K562 (cell line): ENCODE results near the gene CAMK2D. TPM values are rescaled to one million over a fixed set of nuclear protein-coding genes. Genes with fewer than 3 reads are reported as not detected.

Source experiments
- ATAC-seq: fragments of 200-7000 bp; cut with Tn5 transposase; 3 replicates; pipeline ENCODE4 v1.9.1; 2020; ENCODE audit warnings: moderate library complexity
- BruUV-seq: library from RNA; stranded (reverse); fragments of 400-500 nt; replicated peaks from 2 replicates; lab custom pipeline; 2021; lab: Mats Ljungman, UMichigan
- CTCF ChIA-PET: fragments of 300-600 bp; formaldehyde crosslinking; extraction: SDS; loops from one replicate; lab custom pipeline; 2021; ENCODE audit warnings: low intra/inter-chr PET ratio; lab: Yijun Ruan, JAX
- POLR2A ChIA-PET: fragments of 300-600, 350-650 bp; sonication (Branson Sonifier 250); formaldehyde crosslinking; extraction: SDS; loops from one replicate; lab custom pipeline; 2021; ENCODE audit warnings: antibody characterized with exemption, inconsistent platforms; lab: Yijun Ruan, JAX
- DNase-seq, 4 experiments: peaks; one replicate each; pipeline versions ENCODE4 v3.0.0 to v3.0.0-alpha.2; 2011 to 2018; ENCODE audit warnings: low spot score in 3 of 4, mixed read lengths in 3 of 4; ENCODE audit errors: extremely low read depth in 1 of 4
- FAIRE-seq: peaks from 2 replicates; lab custom pipeline; 2011; peaks lifted over from hg19 to GRCh38; lab: Jason Lieb, UNC
- H2AFZ ChIP-seq: 2 replicates; pipeline ENCODE4 v1.6.0; 2011; ENCODE audit warnings: low read depth, low read length, control low read depth, inconsistent platforms
- H3K27ac ChIP-seq: fragments of 200-600 bp; 3 replicates; pipeline ENCODE4 v1.8.0; 2011; ENCODE audit warnings: low read depth, mild to moderate bottlenecking, control low read depth, inconsistent platforms, low read length, moderate library complexity, mixed read lengths; ENCODE audit errors: extremely low read depth
- H3K27me3 ChIP-seq, 2 experiments: fragments of 300-600 bp in 1 of 2; 2 replicates in 1 of 2; 3 replicates in 1 of 2; pipeline versions ENCODE4 v1.6.0 to v1.8.0; 2011; ENCODE audit warnings: inconsistent platforms in 2 of 2, low read length in 2 of 2, mild to moderate bottlenecking in 1 of 2, mixed read lengths in 1 of 2, moderate library complexity in 1 of 2; ENCODE audit not compliant: control insufficient read depth in 2 of 2, insufficient read depth in 2 of 2
- H3K36me3 ChIP-seq: fragments of 300-600 bp; 3 replicates; pipeline ENCODE4 v1.8.0; 2011; ENCODE audit warnings: mild to moderate bottlenecking, low read length, inconsistent platforms; ENCODE audit not compliant: control insufficient read depth, insufficient read depth
- H3K4me1 ChIP-seq, 2 experiments: fragments of 200-600 bp in 1 of 2; replicated peaks in 1 of 2; 2 replicates in 1 of 2; 3 replicates in 1 of 2; pipeline versions ENCODE4 v1.5.1 to v1.8.0; 2011; ENCODE audit warnings: inconsistent platforms in 2 of 2, low read length in 2 of 2, mild to moderate bottlenecking in 1 of 2, mixed read lengths in 1 of 2, moderate library complexity in 1 of 2; ENCODE audit not compliant: control insufficient read depth in 2 of 2, insufficient read depth in 2 of 2
- H3K4me2 ChIP-seq: 2 replicates; pipeline ENCODE4 v1.6.1; 2011; ENCODE audit warnings: low read length, control low read depth, inconsistent platforms, mixed read lengths; ENCODE audit not compliant: insufficient read depth
- H3K4me3 ChIP-seq: fragments of 200-600 bp; sonication (generic), shearing (Covaris generic); 2 replicates; pipeline ENCODE4 v1.5.1; 2016; ENCODE audit warnings: control low read depth, inconsistent platforms
- H3K79me2 ChIP-seq: fragments of 200-600 bp; 3 replicates; pipeline ENCODE4 v1.8.0; 2011; ENCODE audit warnings: low read length, inconsistent platforms; ENCODE audit not compliant: control insufficient read depth, insufficient read depth
- H3K9ac ChIP-seq, 2 experiments: 2 replicates each; pipeline versions ENCODE4 v1.6.0 to v1.6.1; 2011; ENCODE audit warnings: low read depth in 2 of 2, low read length in 2 of 2, control low read depth in 1 of 2, inconsistent platforms in 1 of 2, mild to moderate bottlenecking in 1 of 2, mixed read lengths in 1 of 2; ENCODE audit not compliant: insufficient read depth in 1 of 2
- H3K9me1 ChIP-seq: one replicate; pipeline ENCODE4 v1.6.0; 2011; ENCODE audit warnings: inconsistent platforms, mild to moderate bottlenecking, low read length, moderate library complexity; ENCODE audit not compliant: control insufficient read depth, insufficient read depth
- H3K9me3 ChIP-seq: replicated peaks from 2 replicates; pipeline ENCODE4 v1.5.1; 2011; ENCODE audit warnings: low read depth, low read length, inconsistent platforms; ENCODE audit not compliant: control insufficient read depth, insufficient read depth
- H4K20me1 ChIP-seq: replicated peaks from 2 replicates; pipeline ENCODE4 v1.6.1; 2011; ENCODE audit warnings: low read length, inconsistent platforms, mixed read lengths; ENCODE audit not compliant: control insufficient read depth, insufficient read depth
- FOSL1 ChIP-seq: fragments of 200-800 bp; sonication (Bioruptor generic); conservative IDR thresholded peaks from 2 replicates; pipeline ENCODE4 v1.6.1; 2016; ENCODE audit warnings: missing genetic modification characterization, missing compliant biosample characterization
- NFYB ChIP-seq: IDR thresholded peaks from 2 replicates; pipeline ENCODE4 v1.6.1; 2011; ENCODE audit warnings: mild to moderate bottlenecking, moderate library complexity; ENCODE audit not compliant: insufficient read length; ENCODE audit errors: extremely low read depth
- WHSC1 ChIP-seq: IDR thresholded peaks from one replicate; pipeline ENCODE4 v1.6.1; 2012; ENCODE audit warnings: low read length, control low read depth, inconsistent platforms
- WGBS: fragments of 100-300 bp; shearing (Covaris generic); methylation state at CpG from one replicate; pipeline ENCODE4 v1.1.6; 2016; ENCODE audit warnings: low coverage, mixed read lengths; ENCODE audit not compliant: insufficient coverage; ENCODE audit errors: missing lambda C conversion rate; 5-methylcytosine and 5-hydroxymethylcytosine counted together
- in situ Hi-C: fragments of 300-500 bp; cut with MboI; formaldehyde crosslinking; loops from 4 replicates; pipeline ENCODE4 v1.15.0; 2018; ENCODE audit warnings: inconsistent platforms, mixed read lengths
- intact Hi-C: fragments of 100-400 bp; cut with micrococcal nuclease; formaldehyde crosslinking; loops from 2 replicates; pipeline ENCODE4 v1.14.2; 2022
- polyA plus RNA-seq, 8 experiments: library from polyadenylated mRNA; depleted of rRNA in 4 of 8; stranded (reverse) in 5 of 8; unstranded in 3 of 8; fragments of >200 nt; fragmentation: Nextera tagmentation in 2 of 8; fragmentation: Illumina TruSeq in 1 of 8; extraction: Ambion mirVana in 2 of 8; extraction: Trizol in 1 of 8; gene quantifications; 2 replicates each; pipeline versions ENCODE4 v1.2.1 to v1.2.3, GENCODE V29; 2011 to 2014; ENCODE audit warnings: inconsistent platforms in 1 of 8, missing spikeins in 1 of 8
- total RNA-seq, 7 experiments: library from RNA; depleted of rRNA in 6 of 7; stranded (reverse); fragments of >200 nt in 6 of 7; fragmentation: Illumina TruSeq in 2 of 7; extraction: Trizol in 2 of 7; gene quantifications; 2 replicates each; pipeline versions ENCODE4 v1.2.1 to v1.2.3, GENCODE V29; 2011 to 2021; ENCODE audit warnings: low replicate concordance in 1 of 7
- TF ChIP-seq, protein P1 (sequence below), 2 experiments: fragments of 450-650 bp; IDR thresholded peaks; 2 replicates each; pipeline ENCODE4 v1.6.1; 2016; ENCODE audit warnings: mild to moderate bottlenecking in 2 of 2, borderline replicate concordance in 1 of 2, low read depth in 1 of 2, moderate library complexity in 1 of 2

The CAMK2D gene
- total and polyA plus RNA-seq, 9 of the 15 experiments (the other 6 are each of a cell fraction or from before 2014, with no cell fraction given): 0.01 to 0.33 (median 0.04) TPM; not detected in 2

DNA sequence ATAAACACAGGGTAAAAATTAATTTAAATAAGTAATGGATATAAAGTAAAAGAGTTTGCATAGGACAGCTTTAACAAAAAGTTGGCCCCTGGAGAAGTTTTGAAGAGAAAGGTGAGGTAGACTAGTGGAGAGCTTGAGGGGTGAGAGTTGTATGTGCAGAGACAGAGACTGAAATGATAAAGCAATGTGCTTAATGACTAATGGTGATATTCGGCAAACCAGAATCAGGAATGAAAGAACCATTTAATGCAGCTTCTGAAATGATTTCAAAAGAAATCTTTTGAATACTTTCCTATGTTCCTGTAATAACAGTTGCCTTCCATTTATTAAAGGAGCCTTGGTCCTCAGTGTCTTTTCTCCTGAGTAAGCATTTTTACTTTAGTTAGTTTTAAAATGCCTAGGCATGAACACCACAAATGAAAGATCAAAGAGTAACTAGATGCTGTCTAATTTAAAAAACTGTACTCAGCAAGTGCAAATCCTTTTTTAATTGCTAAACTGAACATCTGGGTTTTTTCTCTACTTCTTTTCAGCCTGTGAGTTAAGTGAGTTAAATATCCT lies 28.5 kb downstream of the CAMK2D start:
- no peaks in the 10 kb centered on the region for H3K36me3 ChIP-seq
- H3K27me3 ChIP-seq: no peaks in the 10 kb centered on the region
- ATAC-seq (no peak), FAIRE-seq (no peak), DNase-seq (no peak)
- H3K9me1 ChIP-seq: no peaks in the 10 kb centered on the region
- in situ Hi-C loops: no loop called here
- no peak overlapping the region for H3K27ac ChIP-seq
- no peaks in the 10 kb centered on the region for H3K79me2 ChIP-seq
- no peak overlapping the region for H3K9ac ChIP-seq
- no peaks in the 10 kb centered on the region for H3K4me1 ChIP-seq
- ChIA-PET POLR2A (no interaction called here), CTCF (no interaction called here)
- no TSS peak for BruUV-seq
- intact Hi-C loops: no loop called here
- H3K9me3 ChIP-seq: no peaks in the 10 kb centered on the region
- no peak overlapping the region for H3K4me2 ChIP-seq
- H3K4me3 ChIP-seq: no peak overlapping the region
- WGBS: 0% methylated on average over 1 of the region's 1 CpG
- no peak overlapping the region for H2AFZ ChIP-seq
- no peaks in the 10 kb centered on the region for H4K20me1 ChIP-seq
- TF ChIP-seq FOSL1 (no peak), WHSC1 (no peak), NFYB (no peak)
- TF ChIP-seq, protein P1, sequence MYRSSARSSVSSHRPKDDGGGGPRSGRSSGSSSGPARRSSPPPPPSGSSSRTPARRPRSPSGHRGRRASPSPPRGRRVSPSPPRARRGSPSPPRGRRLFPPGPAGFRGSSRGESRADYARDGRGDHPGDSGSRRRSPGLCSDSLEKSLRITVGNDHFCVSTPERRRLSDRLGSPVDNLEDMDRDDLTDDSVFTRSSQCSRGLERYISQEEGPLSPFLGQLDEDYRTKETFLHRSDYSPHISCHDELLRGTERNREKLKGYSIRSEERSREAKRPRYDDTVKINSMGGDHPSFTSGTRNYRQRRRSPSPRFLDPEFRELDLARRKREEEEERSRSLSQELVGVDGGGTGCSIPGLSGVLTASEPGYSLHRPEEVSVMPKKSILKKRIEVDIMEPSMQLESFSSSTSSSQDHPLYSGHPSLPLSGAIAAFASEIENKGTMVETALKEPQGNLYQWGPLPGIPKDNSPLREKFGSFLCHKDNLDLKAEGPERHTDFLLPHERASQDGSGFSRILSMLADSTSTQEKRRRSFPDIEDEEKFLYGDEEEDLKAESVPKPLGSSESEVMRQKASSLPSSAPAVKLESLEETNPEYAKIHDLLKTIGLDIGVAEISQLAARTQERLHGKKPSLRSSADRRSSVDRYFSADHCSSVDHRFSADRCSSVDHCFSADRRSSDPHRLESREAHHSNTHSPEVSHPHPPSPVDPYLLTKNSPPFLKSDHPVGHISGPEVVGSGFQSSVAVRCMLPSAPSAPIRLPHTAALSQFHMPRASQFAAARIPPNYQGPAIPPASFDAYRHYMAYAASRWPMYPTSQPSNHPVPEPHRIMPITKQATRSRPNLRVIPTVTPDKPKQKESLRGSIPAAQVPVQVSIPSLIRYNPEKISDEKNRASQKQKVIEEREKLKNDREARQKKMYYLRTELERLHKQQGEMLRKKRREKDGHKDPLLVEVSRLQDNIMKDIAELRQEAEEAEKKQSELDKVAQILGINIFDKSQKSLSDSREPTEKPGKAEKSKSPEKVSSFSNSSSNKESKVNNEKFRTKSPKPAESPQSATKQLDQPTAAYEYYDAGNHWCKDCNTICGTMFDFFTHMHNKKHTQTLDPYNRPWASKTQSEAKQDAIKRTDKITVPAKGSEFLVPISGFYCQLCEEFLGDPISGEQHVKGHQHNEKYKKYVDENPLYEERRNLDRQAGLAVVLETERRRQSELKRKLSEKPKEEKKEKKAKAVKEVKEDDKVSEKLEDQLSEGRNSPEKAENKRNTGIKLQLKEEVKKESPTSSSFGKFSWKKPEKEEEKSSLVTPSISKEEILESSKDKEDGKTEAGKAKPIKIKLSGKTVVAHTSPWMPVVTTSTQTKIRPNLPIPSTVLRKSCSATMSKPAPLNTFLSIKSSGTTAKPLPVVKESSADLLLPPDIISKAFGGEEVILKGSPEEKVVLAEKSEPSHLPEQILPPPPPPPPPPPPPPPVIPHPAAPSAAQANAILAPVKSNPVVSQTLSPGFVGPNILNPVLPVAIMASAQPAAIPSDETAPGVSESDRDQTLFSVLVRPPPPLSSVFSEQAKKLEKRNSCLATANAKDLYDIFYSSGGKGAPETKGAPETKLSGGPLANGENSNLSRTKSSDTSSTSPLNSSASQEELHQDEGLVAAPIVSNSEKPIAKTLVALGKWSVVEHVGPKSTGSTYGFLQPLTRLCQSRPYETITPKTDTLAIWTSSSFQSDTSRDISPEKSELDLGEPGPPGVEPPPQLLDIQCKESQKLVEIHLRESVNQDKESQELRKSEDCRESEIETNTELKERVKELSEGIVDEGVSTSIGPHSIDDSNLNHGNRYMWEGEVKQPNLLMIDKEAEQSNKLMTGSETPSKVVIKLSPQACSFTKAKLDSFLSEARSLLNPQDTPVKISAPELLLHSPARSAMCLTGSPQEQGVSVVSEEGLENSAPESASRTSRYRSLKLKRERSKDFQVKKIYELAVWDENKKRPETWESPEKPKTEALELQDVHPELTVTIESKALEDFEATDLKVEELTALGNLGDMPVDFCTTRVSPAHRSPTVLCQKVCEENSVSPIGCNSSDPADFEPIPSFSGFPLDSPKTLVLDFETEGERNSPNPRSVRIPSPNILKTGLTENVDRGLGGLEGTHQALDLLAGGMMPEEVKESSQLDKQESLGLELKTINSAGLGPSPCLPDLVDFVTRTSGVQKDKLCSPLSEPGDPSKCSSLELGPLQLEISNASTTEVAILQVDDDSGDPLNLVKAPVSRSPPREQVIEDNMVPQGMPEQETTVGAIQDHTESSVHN (IDR thresholded peaks at IDR 0.05; ENCODE audit: borderline replicate concordance in 1 of 2, low read depth in 1 of 2): no peak
